H1 (cell line): ENCODE results near the gene CCDC80. TPM values are rescaled to one million over a fixed set of nuclear protein-coding genes. Genes with fewer than 3 reads are reported as not detected.
A peak's percentile ranks its signal among the peaks of the same experiment; 100 is the strongest.

Experiments
- CTCF ChIA-PET: fragments of 300-600 bp; sonication (Branson Sonifier 250); formaldehyde crosslinking; loops from one replicate; lab custom pipeline; 2021; ENCODE audit not compliant: partially characterized antibody; lab: Charles Lee
- POLR2A ChIA-PET: fragments of 300-600 bp; sonication (Branson Sonifier 250); formaldehyde crosslinking; loops from one replicate; lab custom pipeline; 2021; ENCODE audit warnings: inconsistent platforms; ENCODE audit not compliant: partially characterized antibody; lab: Charles Lee
- DNase-seq, 2 experiments: peaks; one replicate each; pipeline versions ENCODE4 v3.0.0 to v3.0.0-alpha.2; 2010 to 2022; ENCODE audit warnings: low spot score in 2 of 2, low read depth in 1 of 2, mixed read lengths in 1 of 2
- FAIRE-seq: peaks from 2 replicates; lab custom pipeline; 2011; peaks lifted over from hg19 to GRCh38; lab: Jason Lieb, UNC
- H2AFZ ChIP-seq: 2 replicates; pipeline ENCODE4 v1.8.1; 2012; ENCODE audit warnings: low read length, inconsistent platforms
- H2AK5ac ChIP-seq: 2 replicates; pipeline ENCODE4 v1.6.1; 2013; ENCODE audit warnings: low read depth, low read length
- H2BK120ac ChIP-seq: replicated peaks from 2 replicates; pipeline ENCODE3; 2013; ENCODE audit warnings: low read depth, low read length, inconsistent platforms
- H2BK12ac ChIP-seq: 2 replicates; pipeline ENCODE4 v1.6.1; 2013; ENCODE audit warnings: low read depth, low read length
- H2BK15ac ChIP-seq: 2 replicates; pipeline ENCODE4 v1.6.1; 2013; ENCODE audit warnings: low read length
- H2BK20ac ChIP-seq: 2 replicates; pipeline ENCODE4 v1.6.1; 2013; ENCODE audit warnings: low read length
- H2BK5ac ChIP-seq: 2 replicates; pipeline ENCODE4 v1.6.1; 2013; ENCODE audit warnings: low read depth, low read length
- H3K14ac ChIP-seq: 2 replicates; pipeline ENCODE4 v1.6.1; 2013; ENCODE audit warnings: inconsistent platforms; ENCODE audit not compliant: insufficient read length
- H3K18ac ChIP-seq: 2 replicates; pipeline ENCODE4 v1.6.1; 2013; ENCODE audit warnings: low read length; ENCODE audit errors: extremely low read depth
- H3K23ac ChIP-seq: 2 replicates; pipeline ENCODE4 v1.6.1; 2013; ENCODE audit warnings: inconsistent platforms; ENCODE audit not compliant: insufficient read length
- H3K23me2 ChIP-seq: 2 replicates; pipeline ENCODE4 v1.6.1; 2013; ENCODE audit warnings: low read depth, low read length
- H3K27ac ChIP-seq: 2 replicates; pipeline ENCODE4 v1.6.1; 2011; ENCODE audit warnings: low read depth, low read length, inconsistent platforms
- H3K27me3 ChIP-seq, 4 experiments: replicated peaks in 1 of 4; 1 replicate in 1 of 4; 2 replicates in 3 of 4; pipeline versions ENCODE4 v1.6.1 to v1.8.1; 2011 to 2013; ENCODE audit warnings: low read length in 3 of 4, mild to moderate bottlenecking in 3 of 4, inconsistent platforms in 2 of 4, mixed read lengths in 2 of 4, moderate library complexity in 1 of 4; ENCODE audit not compliant: control insufficient read depth in 3 of 4, insufficient read depth in 3 of 4; ENCODE audit errors: extremely low read depth in 1 of 4
- H3K36me3 ChIP-seq, 4 experiments: 2 replicates each; pipeline versions ENCODE4 v1.6.1 to v1.8.1; 2011 to 2013; ENCODE audit warnings: mild to moderate bottlenecking in 4 of 4, low read length in 3 of 4, moderate library complexity in 2 of 4, control low read depth in 1 of 4, inconsistent platforms in 1 of 4; ENCODE audit not compliant: insufficient read depth in 4 of 4, control insufficient read depth in 2 of 4
- H3K4ac ChIP-seq: replicated peaks from 2 replicates; pipeline ENCODE3; 2013; ENCODE audit warnings: low read length, low read depth, mixed read lengths, inconsistent platforms; ENCODE audit not compliant: insufficient read length
- H3K4me1 ChIP-seq, 4 experiments: replicated peaks in 1 of 4; 1 replicate in 1 of 4; 2 replicates in 3 of 4; pipeline versions ENCODE4 v1.6.1 to v1.8.1; 2011 to 2013; ENCODE audit warnings: low read length in 3 of 4, inconsistent platforms in 2 of 4, mixed read lengths in 1 of 4; ENCODE audit not compliant: insufficient read depth in 4 of 4, control insufficient read depth in 3 of 4
- H3K4me2 ChIP-seq, 2 experiments: 2 replicates each; pipeline versions ENCODE4 v1.6.1 to v1.8.1; 2011 to 2013; ENCODE audit warnings: low read depth in 2 of 2, low read length in 2 of 2, control low read depth in 1 of 2, inconsistent platforms in 1 of 2, mild to moderate bottlenecking in 1 of 2; ENCODE audit not compliant: insufficient read depth in 1 of 2
- H3K4me3 ChIP-seq, 4 experiments: fragments of 200-600, 300-600 bp in 1 of 4; sonication (generic), shearing (Covaris generic), sonication (Bioruptor Twin) in 1 of 4; 2 replicates each; pipeline versions ENCODE4 v1.5.1 to v1.8.1; 2011 to 2016; ENCODE audit warnings: low read length in 4 of 4, low read depth in 3 of 4, control low read depth in 2 of 4, inconsistent platforms in 2 of 4, mild to moderate bottlenecking in 2 of 4, mixed read lengths in 1 of 4, moderate library complexity in 1 of 4; ENCODE audit not compliant: insufficient read depth in 2 of 4; ENCODE audit errors: extremely low read depth in 1 of 4
- H3K56ac ChIP-seq: replicated peaks from 2 replicates; pipeline ENCODE3; 2013; ENCODE audit warnings: low read depth, mild to moderate bottlenecking, mixed read lengths, low read length, inconsistent platforms; ENCODE audit not compliant: insufficient read length
- H3K79me1 ChIP-seq: 2 replicates; pipeline ENCODE4 v1.6.1; 2013; ENCODE audit warnings: low read depth, low read length, control low read depth
- H3K79me2 ChIP-seq, 2 experiments: 2 replicates each; pipeline versions ENCODE4 v1.6.1 to v1.8.1; 2012 to 2013; ENCODE audit warnings: low read length in 2 of 2, mild to moderate bottlenecking in 2 of 2, inconsistent platforms in 1 of 2; ENCODE audit not compliant: insufficient read depth in 2 of 2, control insufficient read depth in 1 of 2
- H3K9ac ChIP-seq, 4 experiments: replicated peaks in 1 of 4; 1 replicate in 1 of 4; 2 replicates in 3 of 4; pipeline versions ENCODE4 v1.6.1 to v1.8.1; 2011 to 2013; ENCODE audit warnings: low read depth in 3 of 4, low read length in 3 of 4, control low read depth in 2 of 4, mild to moderate bottlenecking in 2 of 4, moderate library complexity in 2 of 4, inconsistent platforms in 1 of 4; ENCODE audit errors: extremely low read depth in 1 of 4
- H3K9me3 ChIP-seq, 2 experiments: 2 replicates each; pipeline versions ENCODE4 v1.6.1 to v1.8.1; 2012 to 2013; ENCODE audit warnings: mild to moderate bottlenecking in 2 of 2, moderate library complexity in 2 of 2, control low read depth in 1 of 2, inconsistent platforms in 1 of 2, low read depth in 1 of 2, low read length in 1 of 2, mixed read lengths in 1 of 2; ENCODE audit not compliant: insufficient read depth in 2 of 2
- H4K20me1 ChIP-seq, 2 experiments: replicated peaks in 1 of 2; 2 replicates each; pipeline versions ENCODE3 to v1.8.1; 2011 to 2013; ENCODE audit warnings: inconsistent platforms in 2 of 2, low read length in 2 of 2, mild to moderate bottlenecking in 1 of 2; ENCODE audit not compliant: insufficient read depth in 2 of 2, control insufficient read depth in 1 of 2
- H4K5ac ChIP-seq: 2 replicates; pipeline ENCODE4 v1.6.1; 2013; ENCODE audit warnings: low read length, low read depth, mixed read lengths, inconsistent platforms; ENCODE audit not compliant: insufficient read length
- H4K8ac ChIP-seq: 2 replicates; pipeline ENCODE4 v1.8.0; 2013; ENCODE audit warnings: mild to moderate bottlenecking, moderate library complexity, low read length, inconsistent platforms; ENCODE audit not compliant: insufficient read depth; ENCODE audit errors: extremely low read depth
- H4K91ac ChIP-seq: replicated peaks from 2 replicates; pipeline ENCODE3; 2013; ENCODE audit warnings: low read length, mixed read lengths, inconsistent platforms; ENCODE audit not compliant: insufficient read length
- JUND ChIP-seq: IDR thresholded peaks from 2 replicates; pipeline ENCODE4 v1.6.1; 2011; ENCODE audit warnings: mild to moderate bottlenecking, improper control_type of control experiment, low read length
- SP4 ChIP-seq: IDR thresholded peaks from 2 replicates; pipeline ENCODE4 v1.6.1; 2012; ENCODE audit warnings: low read length, inconsistent platforms
- TCF12 ChIP-seq: IDR thresholded peaks from 2 replicates; pipeline ENCODE4 v1.6.1; 2011; ENCODE audit warnings: low read depth, mild to moderate bottlenecking, low read length
- WGBS, 2 experiments: shearing (Covaris generic) in 1 of 2; methylation state at CpG; one replicate each; pipeline versions ENCODE4 v1.1.6 to v1.1.7; 2013 to 2015; ENCODE audit warnings: low lambda C conversion rate in 2 of 2, mixed read lengths in 2 of 2, inconsistent platforms in 1 of 2, low coverage in 1 of 2, missing lambda C conversion rate in 1 of 2; ENCODE audit not compliant: insufficient replicate concordance in 2 of 2, insufficient coverage in 1 of 2, insufficient read length in 1 of 2; ENCODE audit errors: extremely low coverage in 1 of 2, missing lambda C conversion rate in 1 of 2; 5-methylcytosine and 5-hydroxymethylcytosine counted together
- polyA plus RNA-seq, 7 experiments: library from polyadenylated mRNA; depleted of rRNA in 3 of 7; stranded (reverse) in 5 of 7; unstranded in 2 of 7; fragments of >200 nt in 5 of 7; fragments of 200-250 nt in 2 of 7; gene quantifications; 1 replicate in 5 of 7; 2 replicates in 1 of 7; 4 replicates in 1 of 7; pipeline versions ENCODE4 v1.2.1 to v1.2.3, GENCODE V29; 2011 to 2013; ENCODE audit warnings: missing spikeins in 2 of 7, mixed read lengths in 2 of 7
- total RNA-seq: library from RNA; stranded (reverse); fragmentation: NEBNext Ultra II Directional; extraction: Animal tissue kit (Norgen Biotek cat#: 25700); gene quantifications from 2 replicates; pipeline ENCODE4 v1.2.1, GENCODE V29; 2021
- TF ChIP-seq, protein P1 (sequence below), 3 experiments: IDR thresholded peaks; 1 replicate in 2 of 3; 2 replicates in 1 of 3; pipeline versions ENCODE4 v1.5.1 to v1.6.1; 2011; ENCODE audit warnings: low read length in 3 of 3, mild to moderate bottlenecking in 3 of 3, inconsistent platforms in 2 of 3, low read depth in 1 of 3, moderate library complexity in 1 of 3; ENCODE audit not compliant: insufficient read depth in 1 of 3; ENCODE audit errors: control extremely low read depth in 1 of 3

The CCDC80 gene
- total and polyA plus RNA-seq, 2 of the 8 experiments (the other 6 are each of a cell fraction or from before 2014, with no cell fraction given): 1.1 to 12.9 TPM

DNA sequence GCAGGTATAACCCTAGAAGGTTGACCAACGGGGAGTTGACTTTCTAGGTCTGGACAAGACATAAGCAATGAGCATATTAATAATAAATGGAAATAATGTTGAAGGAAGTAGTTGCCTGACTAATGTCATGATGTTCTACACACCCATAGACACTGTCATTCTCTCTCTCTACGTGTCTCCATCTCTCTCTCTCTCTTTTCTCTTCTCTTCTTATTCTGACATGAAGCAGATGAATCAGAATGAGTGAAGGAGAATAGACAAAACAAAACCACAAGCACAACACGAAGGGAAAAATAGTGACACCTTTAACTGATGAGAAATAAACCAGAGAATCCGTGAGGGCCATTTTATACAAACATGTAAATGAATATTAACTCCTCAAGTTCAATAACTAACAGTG lies 26.7 kb upstream of the CCDC80 start:
- Histone ChIP-seq H3K79me1 (no peaks in the 10 kb centered on the region), H4K5ac (no peak overlapping the region), H2BK12ac (no peak overlapping the region), H4K20me1 (no peaks in the 10 kb centered on the region), H3K4me3 (no peak overlapping the region), H3K23me2 (no peaks in the 10 kb centered on the region), H3K23ac (no peak overlapping the region), H3K4me1 (no peaks in the 10 kb centered on the region), H3K4me2 (no peak overlapping the region), H3K79me2 (no peaks in the 10 kb centered on the region), H3K9ac (no peak overlapping the region), H3K27ac (no peak overlapping the region), H2AFZ (no peak overlapping the region), H4K91ac (no peak overlapping the region), H3K9me3 (peaks cover 0 to 4% of the 10 kb centered on the region in 2 experiments; a peak in 1 of 4 replicates), H2BK120ac (no peak overlapping the region), H2BK5ac (no peak overlapping the region), H3K27me3 (no peaks in the 10 kb centered on the region), H3K4ac (no peak overlapping the region), H2BK15ac (no peak overlapping the region), H3K36me3 (no peaks in the 10 kb centered on the region), H3K14ac (no peak overlapping the region), H3K56ac (no peak overlapping the region), H3K18ac (no peak overlapping the region), H2AK5ac (no peak overlapping the region), H2BK20ac (no peak overlapping the region), H4K8ac (no peak overlapping the region)
- CTCF ChIA-PET: interaction anchor here (0.8 to 2.5 kb wide), 9 partner anchors 16 to 311 kb away, joined by 3 to 14 read pairs (median 4); no protein-coding TSS in a partner anchor
- FAIRE-seq (no peak), DNase-seq (no peak)
- TF ChIP-seq TCF12 (no peak), SP4 (no peak), JUND (no peak)
- TF ChIP-seq, protein P1, sequence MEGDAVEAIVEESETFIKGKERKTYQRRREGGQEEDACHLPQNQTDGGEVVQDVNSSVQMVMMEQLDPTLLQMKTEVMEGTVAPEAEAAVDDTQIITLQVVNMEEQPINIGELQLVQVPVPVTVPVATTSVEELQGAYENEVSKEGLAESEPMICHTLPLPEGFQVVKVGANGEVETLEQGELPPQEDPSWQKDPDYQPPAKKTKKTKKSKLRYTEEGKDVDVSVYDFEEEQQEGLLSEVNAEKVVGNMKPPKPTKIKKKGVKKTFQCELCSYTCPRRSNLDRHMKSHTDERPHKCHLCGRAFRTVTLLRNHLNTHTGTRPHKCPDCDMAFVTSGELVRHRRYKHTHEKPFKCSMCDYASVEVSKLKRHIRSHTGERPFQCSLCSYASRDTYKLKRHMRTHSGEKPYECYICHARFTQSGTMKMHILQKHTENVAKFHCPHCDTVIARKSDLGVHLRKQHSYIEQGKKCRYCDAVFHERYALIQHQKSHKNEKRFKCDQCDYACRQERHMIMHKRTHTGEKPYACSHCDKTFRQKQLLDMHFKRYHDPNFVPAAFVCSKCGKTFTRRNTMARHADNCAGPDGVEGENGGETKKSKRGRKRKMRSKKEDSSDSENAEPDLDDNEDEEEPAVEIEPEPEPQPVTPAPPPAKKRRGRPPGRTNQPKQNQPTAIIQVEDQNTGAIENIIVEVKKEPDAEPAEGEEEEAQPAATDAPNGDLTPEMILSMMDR (IDR thresholded peaks at IDR 0.05; ENCODE audit: control extremely low read depth in 1 of 3, insufficient read depth in 1 of 3, low read depth in 1 of 3, low read length in 3 of 3): peak in 1 of 3 experiments; percentile 18; a peak in 1 of 4 replicates
- WGBS, 2 experiments: 88% methylated on average over 4 of the region's 4 CpGs; no CpG with 5 or more reads in 1 of the 2 experiments
- POLR2A ChIA-PET: interaction anchor here (1.0 kb wide), 1 partner anchor 26 kb away, joined by 4 read pairs; no protein-coding TSS in a partner anchor
